HG03108 (cell line): ENCODE data around the gene METTL22.

Source experiments
- ATAC-seq: cut with Tn5 transposase; IDR thresholded peaks from one replicate; pipeline ENCODE4 v1.9.1; 2021; ENCODE audit warnings: moderate library complexity; ENCODE audit not compliant: unreplicated experiment

Gene METTL22, protein sequence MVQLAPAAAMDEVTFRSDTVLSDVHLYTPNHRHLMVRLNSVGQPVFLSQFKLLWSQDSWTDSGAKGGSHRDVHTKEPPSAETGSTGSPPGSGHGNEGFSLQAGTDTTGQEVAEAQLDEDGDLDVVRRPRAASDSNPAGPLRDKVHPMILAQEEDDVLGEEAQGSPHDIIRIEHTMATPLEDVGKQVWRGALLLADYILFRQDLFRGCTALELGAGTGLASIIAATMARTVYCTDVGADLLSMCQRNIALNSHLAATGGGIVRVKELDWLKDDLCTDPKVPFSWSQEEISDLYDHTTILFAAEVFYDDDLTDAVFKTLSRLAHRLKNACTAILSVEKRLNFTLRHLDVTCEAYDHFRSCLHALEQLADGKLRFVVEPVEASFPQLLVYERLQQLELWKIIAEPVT

DNA sequence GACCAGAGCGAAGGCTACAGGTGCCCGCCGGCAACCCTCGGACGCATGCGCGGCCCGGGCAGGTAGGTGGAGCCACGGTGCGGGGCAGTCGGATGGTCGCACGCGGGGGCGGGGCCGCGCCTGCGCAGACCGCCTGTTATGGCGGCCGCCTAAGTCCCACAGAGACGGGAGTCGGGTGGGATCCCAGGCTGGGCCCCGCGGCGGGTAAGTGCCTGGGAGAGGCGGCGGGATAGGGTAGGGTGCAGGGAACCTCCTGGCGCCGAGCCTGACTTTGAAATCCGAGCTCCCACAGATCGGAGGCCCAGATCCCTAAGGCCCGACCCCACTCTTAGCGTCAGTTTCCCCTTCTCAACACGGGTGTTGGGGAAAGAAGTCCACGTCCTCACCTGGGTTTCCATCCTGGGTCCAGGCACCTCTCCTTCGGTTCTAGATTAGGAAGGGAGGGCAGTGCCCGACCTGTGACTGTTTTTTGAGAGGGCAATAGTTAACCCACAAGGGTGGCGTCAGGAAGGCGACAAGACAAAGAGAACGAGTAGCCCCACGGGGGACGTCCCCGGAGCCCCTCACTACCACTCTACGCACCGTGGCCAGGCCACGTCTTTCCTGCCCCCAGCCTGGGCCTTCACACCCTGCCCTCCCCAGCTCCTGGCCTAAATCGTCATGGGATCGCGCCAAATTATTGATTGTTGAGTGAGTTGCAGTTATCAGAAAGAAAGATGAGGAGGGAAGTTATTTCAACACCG lies at the start of gene METTL22:
Gene METTL22 (plus strand): TSS at position 127 of the 743 bp plus-strand sequence. CDS start 3,968 bp downstream, outside the sequence.
- ATAC-seq, result peak; percentile 87

DNA sequence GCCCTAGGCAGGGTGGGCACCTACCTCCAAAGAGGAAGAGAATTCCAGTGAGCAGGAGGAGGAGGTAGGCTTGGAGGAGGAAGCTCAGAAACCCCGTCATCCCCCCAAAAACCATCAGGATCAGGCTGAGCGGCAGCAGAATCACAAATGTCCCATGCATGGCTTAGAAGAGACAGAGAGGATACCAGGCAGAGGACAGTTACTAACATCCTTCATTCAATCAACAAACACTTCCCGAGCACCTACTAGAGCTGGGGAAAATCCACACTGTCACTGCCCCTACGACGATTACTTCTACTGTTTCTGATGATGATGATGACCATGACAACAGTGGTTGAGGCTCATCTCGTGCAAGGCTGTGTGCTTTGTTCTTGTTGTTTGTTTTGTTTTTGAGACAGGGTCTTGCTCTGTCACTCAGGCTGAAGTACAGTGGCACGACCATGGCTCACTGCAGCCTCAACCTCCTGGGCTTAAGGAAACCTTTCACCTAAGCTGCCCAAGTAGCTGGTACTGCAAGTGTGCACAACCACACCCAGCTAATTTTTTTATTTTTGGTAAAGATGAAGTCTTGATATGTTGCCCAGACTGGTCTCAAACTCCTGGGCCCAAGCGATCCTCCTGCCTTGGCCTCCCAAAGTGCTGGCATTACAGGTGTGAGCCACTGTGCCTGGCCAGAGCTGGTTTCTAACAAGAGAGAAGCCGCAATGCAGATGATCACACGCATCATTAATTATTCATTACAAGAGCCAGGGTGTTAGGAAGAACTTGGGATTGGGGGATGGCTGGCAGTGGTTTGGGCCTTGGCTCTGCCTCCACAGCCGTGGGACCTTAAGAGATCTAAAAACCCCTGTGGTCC lies 49.2 kb upstream of the METTL22 start:
- no peak for ATAC-seq

DNA sequence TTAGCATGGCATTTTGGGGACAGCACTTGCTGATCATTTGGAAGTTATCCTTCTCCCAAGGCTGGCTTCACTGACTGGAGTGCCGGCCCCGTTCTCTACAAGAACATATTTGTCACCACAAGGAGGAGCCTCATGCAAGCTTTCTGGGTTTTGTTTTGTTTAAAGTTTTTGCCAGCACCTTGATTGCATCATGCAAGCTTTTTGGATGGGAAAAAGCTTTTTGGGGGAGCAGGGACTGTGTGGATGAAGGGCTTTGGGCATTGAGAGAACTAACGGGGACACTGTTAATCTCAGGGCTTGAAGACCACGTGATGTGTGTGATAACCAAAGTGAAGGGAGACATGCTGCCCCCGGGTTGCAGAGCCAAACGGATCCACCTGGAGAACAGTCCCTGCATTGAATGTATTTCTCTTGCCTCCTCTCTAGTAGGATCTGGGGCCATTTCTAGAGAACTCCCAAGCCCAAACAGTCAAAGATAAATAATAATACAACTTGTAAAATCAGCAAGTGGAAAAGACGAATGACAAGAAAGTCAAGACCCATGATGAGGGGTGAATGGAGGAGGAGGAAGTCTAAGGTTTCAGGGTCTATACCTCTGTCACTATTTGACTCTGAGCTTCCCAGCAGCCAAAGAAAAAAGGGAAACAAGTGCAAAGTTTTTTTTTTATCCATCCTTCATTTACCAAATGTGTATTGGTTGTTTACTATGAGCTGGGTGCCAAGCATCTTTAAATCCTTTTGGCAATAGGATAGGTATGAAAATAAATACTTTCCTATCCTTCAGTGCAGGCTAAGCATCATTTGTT lies 48.4 kb upstream of the METTL22 start:
- ATAC-seq, result no peak

DNA sequence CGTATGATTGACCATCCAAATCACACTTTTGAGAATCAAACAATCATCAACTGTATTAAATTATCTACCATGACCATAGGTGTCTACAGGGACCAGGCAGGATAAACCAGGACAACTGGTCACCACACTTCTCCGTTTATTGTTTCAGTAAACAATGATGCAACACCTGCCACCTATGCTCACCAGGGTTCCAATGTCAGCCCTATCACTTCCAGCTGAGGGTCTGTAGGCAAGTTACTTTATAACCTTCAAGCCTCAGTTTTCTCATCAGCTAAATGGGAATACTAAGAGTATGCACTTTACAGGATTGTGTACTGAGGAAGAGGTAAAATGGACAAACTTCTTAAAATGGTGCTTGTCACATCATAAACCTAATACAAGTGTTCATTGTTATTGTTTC lies 46.1 kb upstream of the METTL22 start:
- no peak for ATAC-seq

DNA sequence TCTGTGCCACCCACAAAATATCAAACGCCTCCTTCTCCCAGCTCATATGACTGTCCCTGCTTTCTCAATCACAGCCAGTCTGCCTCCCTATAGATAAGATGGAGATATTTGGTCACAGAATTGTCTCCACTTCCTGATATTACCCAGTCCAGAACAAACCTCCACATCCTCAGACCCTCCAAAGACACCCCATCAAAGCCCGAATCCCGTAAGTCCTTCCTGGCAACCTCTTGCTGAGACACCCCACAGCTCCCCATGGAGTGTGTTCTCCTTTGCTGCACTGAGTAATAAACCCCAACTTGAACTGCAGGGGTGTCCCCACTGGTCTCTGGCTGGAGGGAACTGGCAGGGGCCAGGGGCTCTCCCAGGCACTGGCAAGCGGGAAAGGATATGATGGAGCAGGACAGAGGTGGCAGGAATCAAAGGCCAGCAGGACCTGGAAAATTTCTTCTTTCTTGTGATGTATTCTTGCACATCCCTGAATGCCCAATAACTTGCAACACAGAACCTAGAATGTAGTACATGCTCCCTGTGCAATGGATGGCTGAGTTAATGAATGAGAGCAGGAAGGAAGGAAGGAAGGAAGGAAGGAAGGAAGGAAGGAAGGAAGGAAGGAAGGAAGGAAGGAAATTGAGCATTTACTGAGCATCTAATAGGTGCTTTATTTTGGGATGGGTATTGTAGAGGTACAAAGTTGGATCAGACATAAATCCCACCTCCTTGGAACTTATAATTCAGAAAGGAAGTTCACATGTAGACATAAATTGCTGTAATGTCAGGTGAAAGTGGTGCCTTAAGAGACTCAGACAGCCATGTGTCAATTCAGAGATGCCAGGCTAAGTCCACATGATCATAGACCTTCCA lies 45.1 kb upstream of the METTL22 start:
- ATAC-seq, result no peak

DNA sequence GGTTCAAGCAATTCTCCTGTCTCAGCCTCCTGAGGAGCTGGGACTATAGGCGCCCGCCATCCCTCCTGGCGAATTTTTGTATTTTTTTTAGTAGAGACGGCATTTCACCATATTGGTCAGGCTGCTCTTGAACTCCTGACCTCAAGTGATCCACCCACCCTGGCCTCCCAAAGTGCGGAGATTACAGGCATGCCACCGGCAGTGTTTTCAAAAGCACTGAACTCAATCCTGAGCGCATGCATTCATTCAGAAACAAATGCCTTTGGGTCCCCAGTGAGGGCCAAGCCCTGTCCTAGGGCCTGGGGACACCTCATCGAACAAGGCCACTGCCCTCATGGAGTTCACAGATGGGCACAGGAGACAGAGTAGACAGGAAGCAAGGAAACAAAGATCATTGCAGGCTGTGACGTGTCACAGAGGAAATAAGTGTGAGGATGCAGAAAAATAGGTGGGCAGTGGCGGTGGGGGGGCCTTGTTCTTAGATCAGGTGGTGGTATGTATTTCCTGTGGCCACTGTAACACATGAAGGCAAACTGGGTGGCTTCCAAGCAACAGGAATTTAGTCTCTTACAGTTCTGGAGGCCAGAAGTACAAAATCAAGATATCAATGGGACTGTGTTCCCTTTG lies 43.7 kb upstream of the METTL22 start:
- no peak for ATAC-seq

DNA sequence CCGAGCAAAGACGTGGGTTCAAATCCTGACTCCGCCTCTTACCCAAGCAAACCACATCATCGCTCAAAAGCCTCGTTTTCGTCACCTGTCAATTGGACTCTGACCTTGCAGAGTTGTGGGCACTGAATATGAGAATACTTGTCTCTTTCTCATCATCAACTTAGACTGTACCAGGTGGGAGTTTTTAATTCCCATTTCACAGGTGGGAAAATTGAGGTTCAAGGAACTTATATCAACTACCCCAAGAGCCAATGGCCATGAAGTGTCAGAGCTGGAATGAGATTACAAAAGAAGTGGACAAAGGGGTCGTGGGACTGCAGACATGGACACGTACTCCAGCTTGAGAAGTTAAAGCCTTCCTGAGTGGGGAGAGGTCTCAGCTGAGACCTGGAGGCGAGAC lies 41.9 kb upstream of the METTL22 start:
- ATAC-seq, result no peak

DNA sequence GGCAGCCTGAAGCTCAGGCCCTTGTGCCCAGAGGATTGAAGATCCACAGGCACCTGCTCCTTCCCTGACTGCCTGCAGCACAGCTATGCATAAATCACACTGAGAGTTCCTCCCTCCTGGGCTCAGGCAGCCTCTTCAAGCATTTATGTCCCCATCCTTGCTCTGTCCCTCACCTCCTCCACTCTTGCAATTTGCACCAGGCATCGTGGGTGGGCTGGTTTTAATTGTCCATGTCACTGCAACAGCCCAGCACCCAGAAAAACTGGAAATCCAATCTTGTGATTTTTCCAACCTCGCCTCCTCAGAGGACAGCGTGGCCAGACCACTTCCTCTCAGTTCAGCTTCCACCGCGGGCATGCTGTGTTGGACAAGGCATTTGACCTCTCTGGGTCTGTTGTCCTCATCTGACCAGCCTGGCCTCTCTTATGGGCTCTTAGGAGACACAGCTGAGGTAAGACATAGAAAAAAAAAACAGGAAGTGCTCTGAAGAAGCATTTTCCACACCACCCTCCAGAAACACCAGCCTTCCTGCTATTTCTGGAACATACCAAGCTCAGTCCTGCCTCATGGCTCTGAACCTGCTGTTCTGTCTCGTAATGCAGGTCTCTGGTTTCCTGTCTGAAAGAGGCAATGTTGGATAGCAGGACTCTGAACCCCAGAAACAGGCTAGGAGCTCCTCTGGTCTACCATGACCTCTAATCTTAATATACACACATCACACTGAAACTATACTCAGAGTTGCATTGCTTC lies 39.5 kb upstream of the METTL22 start:
- ATAC-seq, result no peak

DNA sequence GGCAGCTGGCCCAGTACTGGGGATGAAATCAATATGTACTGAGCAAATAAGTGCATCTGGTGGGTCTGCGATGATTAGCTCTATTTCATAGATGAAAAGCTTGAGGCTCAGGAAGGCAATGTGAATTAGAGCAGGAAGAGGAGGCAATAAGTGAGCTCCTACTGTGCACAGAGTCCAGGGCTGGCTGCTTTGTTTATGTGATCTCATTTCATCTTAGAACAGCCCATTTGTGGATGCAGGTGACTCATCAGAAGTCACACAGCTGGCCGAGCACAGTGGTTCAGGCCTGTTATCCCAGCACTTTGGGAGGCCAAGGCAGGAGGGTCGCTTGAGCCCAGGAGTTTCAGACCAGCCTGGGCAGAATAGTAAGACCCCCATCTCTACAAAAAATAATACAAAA lies 38.3 kb upstream of the METTL22 start:
- no peak for ATAC-seq

DNA sequence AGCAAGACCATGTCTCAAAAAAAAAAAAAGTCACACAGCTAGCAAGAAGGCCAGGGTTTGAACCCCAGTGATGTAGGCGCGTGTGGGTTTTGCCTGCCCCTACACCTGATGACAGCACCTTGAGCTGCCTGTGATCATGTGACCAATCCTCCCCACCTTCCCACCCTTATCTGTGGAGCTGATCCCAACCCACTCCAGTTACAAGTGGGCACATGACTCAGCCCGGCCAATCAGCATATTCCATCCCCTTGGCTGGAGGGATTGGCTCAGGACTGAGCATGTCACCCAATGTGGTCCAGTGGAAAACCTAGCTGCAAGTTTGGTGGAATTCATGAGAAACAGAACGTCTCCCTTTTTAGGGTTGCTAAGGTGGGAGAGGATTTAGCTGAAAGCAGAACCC lies 37.8 kb upstream of the METTL22 start:
- no peak for ATAC-seq

DNA sequence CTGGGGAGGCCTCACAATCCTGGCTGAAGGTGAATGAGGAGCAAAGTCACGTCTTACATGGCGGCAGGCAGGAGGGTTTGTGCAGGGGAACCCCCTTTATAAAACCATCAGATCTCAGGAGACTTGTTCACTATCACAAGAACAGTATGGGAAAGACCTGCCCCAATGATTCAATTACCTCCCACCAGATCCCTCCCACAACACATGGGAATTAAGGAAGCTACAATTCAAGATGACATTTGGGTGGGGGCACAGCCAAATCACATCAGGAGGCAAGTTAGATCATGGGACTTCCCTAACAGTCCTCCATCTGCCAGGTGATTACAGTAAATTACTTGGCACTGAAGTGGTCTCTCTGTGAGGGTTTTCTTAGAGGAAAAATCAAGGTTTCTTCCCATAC lies 36.5 kb upstream of the METTL22 start:
- ATAC-seq, result no peak

DNA sequence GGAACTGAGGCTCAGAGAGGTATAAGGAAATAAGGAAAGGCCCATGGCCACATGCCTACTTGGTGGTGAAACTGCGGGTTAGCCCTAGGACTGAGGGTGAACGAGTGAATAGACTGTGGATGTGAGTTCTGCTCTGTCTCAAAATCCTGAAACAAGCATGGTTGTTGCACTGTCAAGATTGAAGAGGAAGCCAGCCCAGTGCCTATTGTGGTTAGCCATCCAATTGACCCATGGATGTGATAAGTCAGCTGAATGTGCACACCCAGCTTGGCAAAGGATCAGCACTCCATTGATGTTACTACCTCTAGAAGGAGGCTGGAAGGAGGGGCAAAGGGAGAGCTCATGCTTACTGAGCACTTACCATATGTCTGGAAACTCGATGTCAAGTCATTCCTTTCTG lies 35.6 kb upstream of the METTL22 start:
- ATAC-seq, result no peak

DNA sequence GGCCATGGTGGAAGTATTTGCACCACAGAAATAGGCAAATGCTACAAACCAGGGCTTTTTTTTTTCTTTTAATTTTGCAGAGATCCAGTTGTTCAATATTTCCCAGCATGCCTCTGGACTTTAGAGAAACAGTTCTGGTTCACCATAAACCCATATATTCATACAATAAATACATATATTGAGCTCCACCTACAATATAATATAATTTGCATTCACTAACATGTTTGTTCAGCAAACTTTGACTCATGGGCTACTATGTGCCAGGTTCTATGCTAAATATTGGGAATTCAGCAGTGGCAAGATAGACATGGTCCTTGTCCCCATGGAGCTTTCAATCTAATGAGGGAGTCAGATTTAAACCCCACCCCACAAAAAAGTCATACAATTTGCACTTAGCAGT lies 34.4 kb upstream of the METTL22 start:
- no peak for ATAC-seq

DNA sequence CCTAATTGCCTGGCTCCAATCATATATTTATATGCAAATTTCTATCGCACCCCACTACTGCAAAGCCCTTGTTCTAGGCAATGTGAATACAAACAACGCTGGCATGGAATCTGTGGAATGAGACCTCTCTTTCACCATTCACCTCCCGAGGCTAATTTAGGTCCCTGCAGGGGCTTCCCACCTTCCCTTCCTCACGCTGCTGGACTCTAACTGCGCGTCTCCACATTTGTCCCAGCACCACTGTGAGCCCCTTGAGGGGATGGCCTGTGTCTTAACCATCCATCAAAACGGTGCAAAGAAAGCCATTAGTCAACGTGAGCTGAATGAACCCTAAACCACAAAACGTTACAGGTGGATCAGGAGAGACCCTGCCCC lies 32.8 kb upstream of the METTL22 start:
- no peak for ATAC-seq

DNA sequence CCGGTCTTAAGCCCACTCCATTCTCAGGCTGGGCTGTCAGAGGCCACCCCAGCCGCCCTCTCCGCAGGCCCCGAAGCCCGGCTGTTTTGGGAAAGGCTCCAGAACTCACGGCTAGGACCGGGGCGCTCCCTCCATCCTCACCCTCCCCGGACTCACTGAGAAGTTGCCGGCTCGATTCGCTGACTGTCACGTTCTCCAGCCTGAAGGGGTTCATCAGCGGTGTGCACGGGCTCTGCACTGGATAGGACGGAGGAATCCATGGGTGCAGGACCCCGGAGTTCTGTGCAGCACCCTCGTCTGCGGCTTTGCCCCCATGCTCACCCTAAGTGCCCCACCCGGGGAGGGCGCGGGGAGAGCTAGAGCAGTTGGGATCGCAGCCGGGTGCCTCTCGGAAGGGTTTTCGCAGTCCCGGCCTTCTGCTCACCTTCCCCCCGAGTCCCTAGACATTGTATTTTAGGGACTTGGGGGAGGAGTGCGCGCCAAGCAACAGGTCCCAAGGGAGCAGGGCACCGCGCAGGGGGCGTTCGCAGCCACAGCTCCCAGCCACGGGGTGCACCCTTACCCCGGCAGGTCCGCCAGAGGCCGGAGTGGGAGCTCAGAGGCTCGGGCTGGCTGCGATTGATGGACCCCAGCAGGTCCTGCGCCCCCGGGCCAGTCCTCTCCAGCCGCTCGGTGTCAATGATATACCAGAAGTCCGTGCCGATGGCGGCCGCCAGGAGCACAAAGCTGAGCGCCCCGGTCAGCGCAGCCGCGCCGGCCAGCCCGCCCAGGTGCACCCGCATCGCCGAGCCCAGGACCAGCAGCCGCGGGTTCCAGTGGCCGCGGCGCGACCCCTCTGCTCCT lies 32.2 kb upstream of the METTL22 start:
- ATAC-seq, result no peak

DNA sequence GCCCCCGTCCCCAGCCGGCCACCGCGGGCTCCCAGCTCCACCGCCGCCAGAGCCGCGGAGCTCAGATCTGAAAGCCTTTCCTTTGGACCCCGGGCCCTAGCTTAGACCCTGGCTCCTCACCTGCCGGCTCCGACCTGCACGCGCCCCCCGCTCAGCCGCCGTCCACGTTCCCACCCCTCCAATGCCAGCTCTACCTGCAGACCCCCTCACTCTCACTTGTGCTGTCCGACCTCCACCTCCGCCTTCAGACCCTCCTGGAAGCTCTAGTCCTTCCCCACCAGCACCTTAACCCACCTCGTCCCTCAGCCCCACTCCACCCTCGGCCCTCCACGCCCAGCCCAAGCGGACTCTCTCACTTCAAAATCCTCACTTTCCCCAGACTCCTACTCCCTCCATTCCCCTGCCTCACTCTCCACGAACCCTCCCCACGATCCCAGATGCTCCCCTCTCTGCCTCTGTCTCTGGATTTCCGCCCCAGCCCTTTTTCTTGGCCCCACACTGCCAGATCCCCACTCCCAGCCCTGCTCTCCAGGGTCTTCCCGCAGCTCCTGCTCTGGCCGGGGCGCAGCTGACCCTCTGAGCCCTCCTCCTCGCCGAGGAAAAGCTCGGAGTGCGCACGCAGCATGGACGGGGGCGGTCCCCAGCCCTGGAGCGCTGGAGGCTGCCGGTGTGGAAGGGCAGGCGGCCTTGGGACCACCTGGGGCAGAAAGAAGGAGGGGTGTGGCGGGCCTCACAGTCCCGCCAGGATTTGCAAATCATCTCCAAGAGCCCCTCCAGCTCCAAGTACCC lies 31.4 kb upstream of the METTL22 start, which contains the start of gene TMEM114:
Gene TMEM114 (minus strand): TSS at position 612 of the 789 bp plus-strand sequence. CDS start 673 bp downstream, outside the sequence.
- no peak for ATAC-seq

DNA sequence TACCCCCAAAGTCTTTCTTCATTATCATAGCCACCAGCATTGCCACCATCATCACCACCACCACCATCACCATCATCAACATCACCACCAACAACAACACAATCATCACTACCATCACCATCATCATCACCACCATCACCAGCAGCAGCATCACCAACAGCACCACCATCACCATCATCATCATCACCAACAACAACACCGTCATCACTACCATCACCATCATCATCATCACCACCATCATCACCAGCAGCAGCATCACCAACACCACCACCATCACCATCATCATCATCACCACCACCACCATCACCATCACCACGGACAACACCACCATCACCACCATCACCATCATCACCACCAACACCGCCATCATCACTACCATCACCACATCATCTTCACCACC lies 30.7 kb upstream of the METTL22 start:
- no peak for ATAC-seq
